Measurements from ENCODE around the gene TMEM191B. TPM values are rescaled to one million over a fixed set of nuclear protein-coding genes. Genes with fewer than 3 reads are reported as not detected.
A peak's percentile ranks its signal among the peaks of the same experiment; 100 is the strongest.
"Not testable (repeated sequence)": the region's sequence is repeated elsewhere in the genome, so short reads cannot be mapped to it uniquely, and the experiment has no call there.

Gene TMEM191B
- polyA plus RNA-seq (ENCODE audit: insufficient read length in 3 of 3) = under 1 TPM in 2 of 3 donors, not detected in 1; 0.15 to 0.83 TPM

GRCh38 chr22:18527752-18528596 is at the start of gene TMEM191B:
Gene TMEM191B (plus strand): TSS chr22:18527802. CDS start chr22:18527981, 179 bp downstream.
- DNase-seq (ENCODE audit: low read depth in 3 of 3, low spot score in 2 of 3) = not testable (repeated sequence)

- DNase-seq (ENCODE audit: low read depth in 3 of 3, low spot score in 2 of 3) = not testable (repeated sequence)
These were observed 31.4 kb upstream of the TMEM191B start for GRCh38 chr22:18496227-18496626.

GRCh38 chr22:18511327-18511726 is 16.3 kb upstream of the TMEM191B start:
- not testable (repeated sequence) for DNase-seq (ENCODE audit: low read depth in 3 of 3, low spot score in 2 of 3)

GRCh38 chr22:18512378-18512777 is 15.2 kb upstream of the TMEM191B start:
- not testable (repeated sequence) for DNase-seq (ENCODE audit: low read depth in 3 of 3, low spot score in 2 of 3)

- DNase-seq (ENCODE audit: low read depth in 3 of 3, low spot score in 2 of 3) = not testable (repeated sequence)
These were observed 14.1 kb upstream of the TMEM191B start for GRCh38 chr22:18513454-18513853.

GRCh38 chr22:18518061-18518460 is 9.5 kb upstream of the TMEM191B start, which contains the start of gene GGTLC3:
Gene GGTLC3 (minus strand): TSS chr22:18518161. CDS start chr22:18517897, 264 bp downstream.
- DNase-seq (ENCODE audit: low read depth in 3 of 3, low spot score in 2 of 3) = not testable (repeated sequence)

GRCh38 chr22:18522762-18523161 is 4.8 kb upstream of the TMEM191B start:
- not testable (repeated sequence) for DNase-seq (ENCODE audit: low read depth in 3 of 3, low spot score in 2 of 3)

GRCh38 chr22:18523328-18523727 is 4.3 kb upstream of the TMEM191B start:
- not testable (repeated sequence) for DNase-seq (ENCODE audit: low read depth in 3 of 3, low spot score in 2 of 3)

- peak in 1 of 3 donors; percentile 3 for DNase-seq (ENCODE audit: low read depth in 3 of 3, low spot score in 2 of 3)
These were observed 1.2 kb downstream of the TMEM191B start for GRCh38 chr22:18528597-18529415.

GRCh38 chr22:18529416-18530145 is 2.0 kb downstream of the TMEM191B start:
- not testable (repeated sequence) for DNase-seq (ENCODE audit: low read depth in 3 of 3, low spot score in 2 of 3)

- DNase-seq (ENCODE audit: low read depth in 3 of 3, low spot score in 2 of 3) = not testable (repeated sequence)
These were observed 6.0 kb downstream of the TMEM191B start for GRCh38 chr22:18533633-18534032.

GRCh38 chr22:18534315-18534714 is 6.7 kb downstream of the TMEM191B start:
- DNase-seq (ENCODE audit: low read depth in 3 of 3, low spot score in 2 of 3) = not testable (repeated sequence)

- DNase-seq (ENCODE audit: low read depth in 3 of 3, low spot score in 2 of 3) = not testable (repeated sequence)
These were observed 12.4 kb downstream of the TMEM191B start for GRCh38 chr22:18539994-18540393.

GRCh38 chr22:18543400-18543799 is 15.8 kb downstream of the TMEM191B start:
- DNase-seq (ENCODE audit: low read depth in 3 of 3, low spot score in 2 of 3) = not testable (repeated sequence)

- not testable (repeated sequence) for DNase-seq (ENCODE audit: low read depth in 3 of 3, low spot score in 2 of 3)
These were observed 17.0 kb downstream of the TMEM191B start for GRCh38 chr22:18544615-18545014.

GRCh38 chr22:18549458-18550179 is 22.0 kb downstream of the TMEM191B start:
- DNase-seq (ENCODE audit: low read depth in 3 of 3, low spot score in 2 of 3) = not testable (repeated sequence)

GRCh38 chr22:18551046-18551445 is 23.4 kb downstream of the TMEM191B start:
- DNase-seq (ENCODE audit: low read depth in 3 of 3, low spot score in 2 of 3) = not testable (repeated sequence)

GRCh38 chr22:18552839-18553597 is 25.4 kb downstream of the TMEM191B start:
- not testable (repeated sequence) for DNase-seq (ENCODE audit: low read depth in 3 of 3, low spot score in 2 of 3)
